Activated CD4-positive, alpha-beta T cell treated with anti-CD3 and anti-CD28 coated beads for 24 hours (primary cell): ENCODE data around the gene EPS8.
"Not testable (repeated sequence)": the region's sequence is repeated elsewhere in the genome, so short reads cannot be mapped to it uniquely, and the experiment has no call there.

Experiments
- DNase-seq, 2 donors: peaks; one replicate each; pipeline ENCODE4 v3.0.0-alpha.2; 2020; ENCODE audit warnings: low read depth in 2 of 2

Gene EPS8

DNA sequence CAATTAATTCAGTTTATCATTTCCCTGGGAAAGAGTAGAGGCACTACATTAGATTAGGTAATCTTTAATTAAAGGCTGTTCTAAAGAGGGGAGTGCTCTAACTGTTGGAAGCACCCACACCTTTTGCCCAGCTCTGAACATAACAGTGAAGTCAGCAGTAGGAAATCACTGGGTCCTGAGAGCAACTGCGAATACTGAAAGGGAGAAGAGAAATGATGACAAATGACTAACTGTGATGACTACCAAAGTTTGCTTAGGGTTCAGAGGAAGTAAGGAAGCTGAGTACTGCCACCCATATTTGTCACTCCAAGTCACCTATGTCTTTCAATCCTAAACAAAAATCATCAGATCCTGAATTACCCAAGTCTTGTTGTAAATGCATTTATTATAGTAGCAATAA lies 140.6 kb downstream of the EPS8 start:
- DNase-seq, result no peak

DNA sequence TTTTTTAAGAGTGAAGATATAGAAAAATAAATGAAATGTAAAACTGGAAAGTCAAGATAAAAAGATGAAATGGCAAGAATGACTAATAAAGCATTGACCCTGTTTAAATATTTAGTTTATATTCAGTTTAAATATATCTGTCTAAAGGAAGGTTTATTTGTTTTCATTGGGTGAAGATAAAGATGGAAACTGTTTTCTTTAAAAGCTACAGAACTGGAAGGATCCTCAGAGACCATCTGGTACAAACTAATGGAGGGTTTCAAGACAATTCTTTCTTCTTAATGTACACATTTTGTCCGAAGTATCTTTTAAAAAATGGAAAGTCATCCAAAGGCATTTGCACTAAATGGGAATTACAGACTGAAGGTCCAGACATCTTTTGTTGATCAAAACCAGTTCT lies 142.6 kb downstream of the EPS8 start:
- no peak for DNase-seq

- no peak for DNase-seq
These were observed 144.5 kb downstream of the EPS8 start for GRCh38 chr12:15644700-15645099.

- no peak for DNase-seq
These were observed 151.0 kb downstream of the EPS8 start for GRCh38 chr12:15638231-15638630.

DNA sequence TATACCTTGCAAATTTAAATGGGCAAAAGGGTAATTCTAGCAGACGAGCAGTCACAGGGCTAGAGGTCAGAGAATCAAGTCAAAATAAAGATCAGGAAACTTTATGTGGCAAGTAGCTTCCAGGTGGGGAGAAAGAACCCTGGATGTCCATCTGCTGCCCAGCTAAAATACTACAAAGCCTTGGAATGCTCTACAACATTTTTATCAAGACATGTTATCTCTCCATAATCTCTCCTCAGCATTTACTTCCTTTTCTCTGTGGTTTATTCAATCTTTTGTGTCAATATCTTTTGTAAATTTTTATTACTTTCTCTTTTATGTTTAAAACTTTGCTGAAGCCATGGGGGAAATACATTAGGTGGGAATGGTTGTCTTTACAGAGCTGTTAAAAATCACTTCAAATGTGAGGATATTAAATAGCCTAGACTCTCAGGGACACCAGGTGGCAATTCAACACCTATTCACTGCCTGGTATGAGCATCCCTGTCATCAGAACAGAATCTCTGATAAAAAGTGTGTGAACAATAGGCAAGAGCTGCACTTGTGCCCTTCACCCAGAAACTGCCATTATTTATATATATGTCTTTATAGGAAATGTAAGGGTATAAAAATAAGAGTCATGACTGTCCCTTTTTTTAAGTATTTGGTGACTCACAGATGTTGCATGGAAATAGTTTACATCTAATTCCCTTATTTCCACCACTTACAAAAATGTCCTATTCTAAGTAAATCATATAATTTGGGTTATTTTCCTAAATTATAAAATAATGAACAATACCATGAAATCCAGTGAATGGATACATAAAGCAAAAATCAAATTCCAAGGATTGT lies 152.9 kb downstream of the EPS8 start:
- DNase-seq, result no peak

GRCh38 chr12:15634010-15634683 lies 155.0 kb downstream of the EPS8 start:
- DNase-seq, result no peak

DNA sequence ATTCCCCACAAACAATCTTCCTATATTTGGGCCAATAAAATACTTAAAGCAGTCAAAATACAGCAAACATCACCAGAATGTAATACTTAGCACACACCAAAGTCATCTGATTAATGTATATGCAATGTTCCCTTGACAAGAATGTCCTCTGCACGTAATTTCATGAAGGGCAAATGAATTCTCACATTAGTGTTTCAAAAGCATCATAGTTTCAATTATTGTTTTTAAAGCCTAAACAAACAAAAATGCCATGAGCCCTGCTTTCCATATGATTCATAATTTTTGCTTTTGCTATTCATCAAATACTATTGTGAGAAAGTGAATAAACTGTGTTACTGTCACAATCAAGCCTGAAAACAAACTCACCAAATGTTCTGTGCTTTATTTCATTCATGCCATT lies 156.0 kb downstream of the EPS8 start:
- DNase-seq, result no peak

- no peak for DNase-seq
These were observed 156.5 kb downstream of the EPS8 start for GRCh38 chr12:15632708-15633107.

- no peak for DNase-seq
These were observed 158.0 kb downstream of the EPS8 start for GRCh38 chr12:15631007-15631715.

DNA sequence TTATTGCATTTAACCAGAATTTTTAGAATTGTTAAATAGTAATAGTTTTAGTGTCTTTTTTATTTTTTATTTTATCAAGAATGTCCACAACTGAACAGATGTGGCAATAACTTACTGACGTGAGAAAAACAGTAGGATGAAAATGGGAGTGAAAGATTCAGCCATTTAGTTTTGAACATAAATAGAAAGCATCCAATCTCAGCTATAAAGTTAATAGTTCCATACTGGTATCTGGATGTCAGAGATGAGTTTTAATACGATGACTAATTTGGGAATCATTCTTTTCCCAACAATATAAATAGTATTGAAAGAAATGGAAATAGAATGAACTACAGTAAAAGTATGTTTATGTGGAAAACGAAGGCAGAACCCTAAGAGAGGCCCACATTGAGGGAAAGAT lies 159.4 kb downstream of the EPS8 start:
- no peak for DNase-seq

- no peak for DNase-seq
These were observed 160.1 kb downstream of the EPS8 start for GRCh38 chr12:15629108-15629507.

DNA sequence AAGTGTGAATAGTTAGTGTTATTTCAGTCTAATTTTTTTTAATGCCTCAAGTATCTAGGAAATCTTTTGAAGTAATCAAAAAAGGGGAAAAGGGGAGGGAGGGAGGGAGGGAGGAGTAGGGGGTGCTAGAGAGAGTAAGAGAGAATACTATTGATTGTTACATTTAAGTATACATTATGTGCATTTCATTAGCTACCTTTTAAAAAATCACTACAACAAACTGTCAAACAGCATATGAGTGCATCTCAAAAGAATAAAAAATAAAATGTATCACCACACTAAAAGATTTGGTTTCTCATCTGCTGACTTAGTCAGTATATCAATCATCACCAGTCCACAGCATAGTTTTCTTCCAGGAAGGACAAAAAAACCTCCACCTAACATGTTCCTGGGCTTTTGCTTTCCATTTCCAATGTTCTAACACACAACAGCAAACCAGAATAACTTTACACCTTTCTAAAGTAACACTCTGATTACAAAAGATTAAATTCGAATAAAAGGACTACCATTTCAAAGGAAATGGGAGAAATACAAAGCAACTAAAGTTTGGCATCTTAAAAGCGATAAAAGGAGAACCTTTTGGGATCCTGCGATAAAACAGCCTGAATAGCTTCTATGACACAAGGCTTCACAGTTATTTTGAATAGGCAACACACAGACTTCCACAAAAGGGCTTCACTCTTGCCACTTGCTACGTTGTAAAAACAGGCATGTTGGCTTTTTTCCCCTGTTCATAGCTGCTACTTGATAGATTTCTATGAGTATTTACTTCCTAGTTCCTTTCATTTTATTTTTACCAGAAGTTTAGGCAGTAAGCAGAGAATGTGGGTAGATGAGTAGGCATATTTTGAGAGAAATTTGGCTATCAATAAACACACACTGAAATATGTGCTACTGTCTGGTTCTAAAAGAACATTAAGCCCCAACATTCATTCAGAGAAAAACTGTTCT lies 160.9 kb downstream of the EPS8 start:
- no peak for DNase-seq

- DNase-seq, result no peak
These were observed 164.1 kb downstream of the EPS8 start for GRCh38 chr12:15625075-15625474.

DNA sequence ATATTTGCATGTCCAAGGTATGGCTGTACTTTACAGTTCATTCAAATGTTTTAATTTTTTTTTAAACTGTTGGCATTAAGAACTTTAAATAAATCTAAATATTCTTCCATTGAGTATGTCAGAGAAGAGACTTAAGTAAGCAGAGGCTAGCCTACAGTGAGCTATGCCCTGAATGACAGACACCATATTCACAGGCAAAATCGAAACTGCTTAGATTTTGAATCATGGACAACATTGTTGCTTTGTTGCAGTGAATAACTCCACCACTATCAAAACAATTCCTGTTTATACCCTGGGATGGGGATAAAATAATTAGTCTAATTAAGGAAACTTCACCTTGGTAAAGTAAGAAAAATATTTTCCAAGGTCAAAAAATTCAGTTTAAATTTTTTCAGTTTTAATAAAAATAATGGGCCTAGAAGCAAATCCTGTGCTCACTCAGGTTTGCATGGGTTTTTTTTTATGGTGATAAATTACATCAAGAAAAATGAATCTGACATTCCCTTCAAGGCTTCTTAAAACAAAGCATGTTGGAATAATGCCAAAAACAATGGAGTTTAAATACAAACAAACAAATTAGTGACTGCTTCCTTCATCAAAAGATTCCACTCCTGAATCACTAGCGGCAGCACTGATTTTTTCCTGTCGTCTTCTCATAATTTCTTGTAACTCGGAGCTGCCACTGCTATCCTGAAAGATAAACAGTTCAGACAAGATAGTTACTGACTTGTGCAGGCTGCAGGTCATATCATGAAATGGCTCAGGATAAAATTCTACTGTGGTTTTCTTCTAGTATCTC lies 168.2 kb downstream of the EPS8 start:
- DNase-seq, result no peak

DNA sequence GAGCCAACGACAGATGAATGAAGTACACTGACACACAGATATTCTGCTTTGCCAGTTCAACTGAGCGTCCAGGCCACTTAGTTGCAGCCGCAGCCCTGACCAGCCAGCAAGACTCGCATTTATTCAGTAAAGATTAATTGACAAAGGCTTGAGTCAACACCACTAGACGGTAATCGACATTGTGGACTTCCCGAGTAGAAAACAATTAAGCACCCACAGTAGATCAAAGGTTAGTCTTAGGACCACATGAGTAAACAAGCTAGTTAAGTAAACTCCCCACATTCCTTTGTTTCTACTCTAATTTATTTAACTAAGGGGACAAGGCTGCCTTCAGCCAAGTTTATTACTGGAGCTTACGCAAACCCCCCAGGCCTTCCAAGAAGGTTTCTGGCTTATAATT lies 172.7 kb downstream of the EPS8 start:
- not testable (repeated sequence) for DNase-seq

DNA sequence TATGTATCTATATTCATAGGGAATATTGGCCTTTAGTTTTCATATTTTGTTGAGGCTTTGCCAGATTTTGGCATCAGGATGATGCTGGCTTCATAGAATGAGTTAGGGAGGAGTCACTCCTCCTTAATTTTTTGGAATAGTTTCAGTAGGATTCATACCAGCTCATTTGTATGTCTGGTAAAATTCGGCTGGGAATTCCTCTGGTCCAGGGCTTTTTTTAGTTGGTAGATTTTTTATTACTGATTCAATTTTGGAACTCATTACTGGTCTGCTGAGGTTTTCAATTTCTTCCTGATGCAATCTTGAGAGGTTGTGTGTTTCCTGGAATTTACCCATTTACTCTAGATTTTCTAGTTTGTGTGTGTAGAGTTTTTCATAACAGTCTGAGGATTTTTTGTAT lies 175.2 kb downstream of the EPS8 start:
- no peak for DNase-seq

GRCh38 chr12:15608941-15609340 lies 180.2 kb downstream of the EPS8 start:
- no peak for DNase-seq

DNA sequence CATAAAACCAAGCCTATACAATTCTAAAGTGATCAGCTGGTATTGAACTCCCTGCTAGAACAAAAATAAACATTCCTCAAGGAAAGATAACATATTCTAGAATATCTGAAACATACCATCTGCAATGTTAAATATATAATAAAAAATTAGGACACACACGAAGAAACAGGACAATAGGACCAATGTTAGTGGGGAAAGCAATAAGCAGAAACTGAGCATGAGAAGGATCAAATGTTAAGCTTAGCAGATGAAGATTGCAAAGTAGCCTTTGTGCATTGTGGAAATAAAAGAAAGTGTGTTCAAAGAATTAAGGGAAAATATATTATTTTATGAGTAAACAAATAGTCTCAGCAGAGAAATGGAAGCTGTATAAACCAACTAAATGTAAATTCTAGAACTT lies 180.8 kb downstream of the EPS8 start:
- DNase-seq, result no peak

DNA sequence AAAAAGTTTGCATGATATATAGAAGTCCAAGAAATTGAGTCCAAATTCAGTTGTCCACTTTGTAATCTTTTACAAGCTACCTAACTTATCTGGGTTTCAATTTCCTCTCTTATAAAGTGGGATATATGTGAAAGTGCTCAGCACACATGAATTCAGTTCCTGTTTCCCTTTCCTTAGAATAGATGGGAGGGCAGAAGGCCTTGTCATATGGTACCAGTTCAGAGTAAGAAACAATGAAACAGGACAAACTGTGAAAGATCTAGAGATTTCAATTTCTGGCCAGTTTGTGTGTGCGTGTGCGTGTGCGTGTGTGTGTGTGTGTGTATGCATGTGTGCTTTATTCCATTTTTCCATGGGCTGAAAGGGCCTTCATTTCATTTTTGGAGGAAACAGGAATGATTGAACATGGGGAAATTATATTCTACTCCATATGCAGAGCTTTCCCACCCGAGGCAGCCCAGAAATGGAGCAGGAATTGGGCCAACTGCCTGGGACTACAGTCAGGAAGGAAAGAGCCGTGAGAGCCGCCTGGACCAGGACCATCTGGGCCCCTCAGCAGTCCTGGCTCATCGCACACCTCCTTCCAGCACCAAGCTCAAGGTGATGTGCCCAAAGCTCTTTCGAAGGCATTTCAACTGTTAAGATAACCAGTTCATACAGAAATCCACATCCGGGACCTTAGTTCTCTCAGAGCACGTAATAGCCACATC lies 183.2 kb downstream of the EPS8 start:
- DNase-seq, result no peak

GRCh38 chr12:15603474-15604085 lies 185.6 kb downstream of the EPS8 start:
- no peak for DNase-seq
